Measurements from ENCODE around the gene MYO5C. TPM values are rescaled to one million over a fixed set of nuclear protein-coding genes. Genes with fewer than 3 reads are reported as not detected.

The MYO5C gene
- total RNA-seq, 4 donors from 2014 or later = 17.8 to 25.5 (median 23.6) TPM

- no peak for DNase-seq
- Histone ChIP-seq H3K9me3 (no peaks in the 10 kb centered on the region), H3K4me1 (no peaks in the 10 kb centered on the region), H3K36me3 (peaks cover 0 to 78% (median 0%) of the 10 kb centered on the region in 3 donors), H3K27me3 (no peaks in the 10 kb centered on the region), H3K27ac (no peak overlapping the region), H3K4me3 (no peak overlapping the region)
- TF ChIP-seq CTCF (IDR thresholded peaks at IDR 0.05) = no peak
- TF ChIP-seq POLR2A (IDR thresholded peaks at IDR 0.05) = no peak
- intact Hi-C loops (cut with DNase I) = loop anchor here (10.0 kb wide), 1 partner anchor 411 kb away; no protein-coding TSS in a partner anchor
- WGBS, 2 donors = 26 to 35% methylated on average over 1 of the region's 1 CpG
Observed at GRCh38 chr15:52324109-52324508, 28.5 kb upstream of the MYO5C start.

GRCh38 chr15:52318729-52319500 is 23.3 kb upstream of the MYO5C start:
- TF ChIP-seq CTCF (IDR thresholded peaks at IDR 0.05) (no peak), POLR2A (IDR thresholded peaks at IDR 0.05) (no peak)
- DNase-seq = no peak
- Histone ChIP-seq H3K27me3 (no peaks in the 10 kb centered on the region), H3K4me1 (no peaks in the 10 kb centered on the region), H3K4me3 (no peak overlapping the region), H3K27ac (no peak overlapping the region), H3K36me3 (peaks cover 0 to 78% (median 0%) of the 10 kb centered on the region in 3 donors), H3K9me3 (no peaks in the 10 kb centered on the region)
- intact Hi-C loops (cut with DNase I) = no loop called here
- 76 to 91% methylated on average over 6 to 12 of the region's 13 CpGs for WGBS, 2 donors

- Histone ChIP-seq H3K27ac (no peak overlapping the region), H3K4me1 (no peaks in the 10 kb centered on the region), H3K27me3 (no peaks in the 10 kb centered on the region), H3K9me3 (no peaks in the 10 kb centered on the region), H3K4me3 (no peak overlapping the region), H3K36me3 (peaks cover 0 to 86% (median 0%) of the 10 kb centered on the region in 3 donors)
- intact Hi-C loops (cut with DNase I) = no loop called here
- no peak for TF ChIP-seq POLR2A (IDR thresholded peaks at IDR 0.05)
- TF ChIP-seq CTCF (IDR thresholded peaks at IDR 0.05) = no peak
- WGBS, 2 donors = 97 to 98% methylated on average over 2 of the region's 2 CpGs
- no peak for DNase-seq
Observed at GRCh38 chr15:52317688-52318087, 22.1 kb upstream of the MYO5C start.

- Histone ChIP-seq H3K27ac (no peak overlapping the region), H3K4me1 (no peaks in the 10 kb centered on the region), H3K27me3 (no peaks in the 10 kb centered on the region), H3K36me3 (peaks cover 0 to 87% (median 0%) of the 10 kb centered on the region in 3 donors), H3K9me3 (no peaks in the 10 kb centered on the region), H3K4me3 (no peak overlapping the region)
- DNase-seq = no peak
- no peak for TF ChIP-seq CTCF (IDR thresholded peaks at IDR 0.05)
- TF ChIP-seq POLR2A (IDR thresholded peaks at IDR 0.05) = no peak
- WGBS, 2 donors = 97 to 99% methylated on average over 2 of the region's 2 CpGs
- intact Hi-C loops (cut with DNase I) = no loop called here
Observed at GRCh38 chr15:52317022-52317421, 21.4 kb upstream of the MYO5C start.

GRCh38 chr15:52309154-52309548 is 13.5 kb upstream of the MYO5C start:
- no peak for DNase-seq
- H3K27ac ChIP-seq = no peak overlapping the region
- WGBS, 2 donors = 74 to 77% methylated on average over 5 to 6 of the region's 6 CpGs
- no peaks in the 10 kb centered on the region for H3K27me3 ChIP-seq
- peaks cover 0 to 49% (median 2%) of the 10 kb centered on the region in 3 donors for H3K36me3 ChIP-seq
- no peaks in the 10 kb centered on the region for H3K4me1 ChIP-seq
- intact Hi-C loops (cut with DNase I) = no loop called here
- H3K4me3 ChIP-seq = no peak overlapping the region
- TF ChIP-seq CTCF (IDR thresholded peaks at IDR 0.05) (no peak), POLR2A (IDR thresholded peaks at IDR 0.05) (no peak)
- H3K9me3 ChIP-seq = no peaks in the 10 kb centered on the region

All from esophagus squamous epithelium (tissue), 5 donors.